T follicular helper cell (primary cell): ENCODE results near the gene PITPNM3.

Experiments used
- DNase-seq: peaks from one replicate; pipeline ENCODE4 v3.0.0-alpha.2; 2020; ENCODE audit warnings: low read depth

PITPNM3 gene

GRCh38 chr17:6408276-6408675 lies 148.1 kb downstream of the PITPNM3 start:
- no peak for DNase-seq

GRCh38 chr17:6402258-6402657 lies 154.1 kb downstream of the PITPNM3 start:
- DNase-seq = no peak
